GM23248 (cell line): ENCODE data around the gene KLHL36. TPM values are rescaled to one million over a fixed set of nuclear protein-coding genes. Genes with fewer than 3 reads are reported as not detected.

Experiments
- DNase-seq: peaks from one replicate; pipeline ENCODE4 v3.0.0-alpha.2; 2015
- H2AFZ ChIP-seq: fragments of 200-600 bp; sonication (generic); 2 replicates; pipeline ENCODE4 v1.6.1; 2016; ENCODE audit warnings: antibody characterized with exemption
- H3F3A ChIP-seq: fragments of 200-600 bp; sonication (generic); 2 replicates; pipeline ENCODE4 v1.6.1; 2016; ENCODE audit warnings: mild to moderate bottlenecking, antibody characterized with exemption, mixed run types; ENCODE audit not compliant: insufficient read depth
- H3K27ac ChIP-seq: fragments of 200-600 bp; sonication (generic); 2 replicates; pipeline ENCODE4 v1.5.1; 2016; ENCODE audit warnings: mild to moderate bottlenecking
- H3K27me3 ChIP-seq: fragments of 200-600 bp; sonication (generic); replicated peaks from 2 replicates; pipeline ENCODE4 v1.6.1; 2016; ENCODE audit warnings: mild to moderate bottlenecking; ENCODE audit not compliant: insufficient read depth
- H3K36me3 ChIP-seq: fragments of 200-600 bp; sonication (generic); 2 replicates; pipeline ENCODE4 v1.6.1; 2016; ENCODE audit warnings: low read depth, mild to moderate bottlenecking
- H3K4me1 ChIP-seq: fragments of 200-600 bp; sonication (generic); 2 replicates; pipeline ENCODE4 v1.6.1; 2016; ENCODE audit warnings: mild to moderate bottlenecking; ENCODE audit not compliant: insufficient read depth
- H3K4me2 ChIP-seq: fragments of 200-600 bp; sonication (generic); one replicate; pipeline ENCODE4 v1.6.1; 2016; ENCODE audit warnings: mild to moderate bottlenecking; ENCODE audit not compliant: unreplicated experiment
- H3K4me3 ChIP-seq: fragments of 200-600 bp; sonication (generic); 2 replicates; pipeline ENCODE4 v1.5.1; 2016; ENCODE audit warnings: mild to moderate bottlenecking
- H3K79me2 ChIP-seq: fragments of 200-600 bp; sonication (generic); 2 replicates; pipeline ENCODE4 v1.6.1; 2016; ENCODE audit warnings: mild to moderate bottlenecking; ENCODE audit not compliant: insufficient read depth
- H3K9ac ChIP-seq: fragments of 200-600 bp; sonication (generic); 2 replicates; pipeline ENCODE4 v1.6.1; 2016; ENCODE audit warnings: mild to moderate bottlenecking
- H3K9me2 ChIP-seq: fragments of 200-600 bp; sonication (generic); 2 replicates; pipeline ENCODE4 v1.6.1; 2016; ENCODE audit warnings: mixed run types, mild to moderate bottlenecking, moderate library complexity; ENCODE audit not compliant: insufficient read depth
- H3K9me3 ChIP-seq: fragments of 200-600 bp; sonication (generic); one replicate; pipeline ENCODE4 v1.6.1; 2017; ENCODE audit warnings: low read depth
- H4K20me1 ChIP-seq: fragments of 200-600 bp; sonication (generic); 2 replicates; pipeline ENCODE4 v1.6.0; 2016; ENCODE audit not compliant: insufficient read depth
- EZH2 ChIP-seq: fragments of 200-600 bp; sonication (generic); IDR thresholded peaks from 2 replicates; pipeline ENCODE4 v1.6.1; 2018; ENCODE audit warnings: antibody characterized with exemption, mild to moderate bottlenecking; ENCODE audit not compliant: insufficient read depth, poor library complexity, severe bottlenecking
- EZH2phosphoT487 ChIP-seq: fragments of 200-600 bp; sonication (generic); IDR thresholded peaks from 2 replicates; pipeline ENCODE4 v1.6.1; 2018; ENCODE audit warnings: antibody characterized with exemption, moderate library complexity, mild to moderate bottlenecking, low read depth; ENCODE audit not compliant: insufficient read depth
- WGBS, 2 experiments: methylation state at CpG; one replicate each; pipeline ENCODE4 v1.1.6; 2015 to 2017; ENCODE audit warnings: low lambda C conversion rate in 2 of 2, low coverage in 1 of 2; ENCODE audit errors: missing lambda C conversion rate in 2 of 2; 5-methylcytosine and 5-hydroxymethylcytosine counted together
- in situ Hi-C: fragments of 300-500 bp; cut with MboI; formaldehyde crosslinking; loops from 2 replicates; pipeline ENCODE4 v1.15.0; 2020
- polyA plus RNA-seq: library from polyadenylated mRNA; unstranded; fragments of >200 nt; fragmentation: Nextera tagmentation; extraction: Ambion mirVana; gene quantifications from 2 replicates; pipeline ENCODE4 v1.2.1, GENCODE V29; 2016
- total RNA-seq: library from RNA; depleted of rRNA; stranded (reverse); fragments of >200 nt; shearing (Covaris generic); gene quantifications from 2 replicates; pipeline ENCODE4 v1.2.3, GENCODE V29; 2014

KLHL36 gene
- total and polyA plus RNA-seq, 2 experiments from 2014 or later, result 18.1 to 83.9 TPM

- Histone ChIP-seq H3K4me2 (no peak overlapping the region), H3K4me1 (peaks cover 45% of the 10 kb centered on the region), H3K4me3 (no peak overlapping the region), H3K27ac (0 out of 2 replicates have a peak overlapping the region, but pooled peaks have one; percentile 89), H3K79me2 (peaks cover 85% of the 10 kb centered on the region), H3K9ac (no peak overlapping the region), H3K36me3 (no peaks in the 10 kb centered on the region), H4K20me1 (no peaks in the 10 kb centered on the region), H3K9me3 (no peaks in the 10 kb centered on the region), H3F3A (peaks cover 44% of the 10 kb centered on the region), H2AFZ (no peak overlapping the region), H3K27me3 (no peaks in the 10 kb centered on the region), H3K9me2 (no peaks in the 10 kb centered on the region)
- 14 to 87% methylated on average over 1 to 10 of the region's 10 CpGs for WGBS, 2 experiments
- TF ChIP-seq EZH2phosphoT487, result no peak
- no peak for TF ChIP-seq EZH2
- in situ Hi-C loops, result no loop called here
- no peak for DNase-seq
Measured at GRCh38 chr16:84603940-84604339, 44.4 kb upstream of the KLHL36 start.

- in situ Hi-C loops, result no loop called here
- no peaks in the 10 kb centered on the region for H3K9me3 ChIP-seq
- H3K36me3 ChIP-seq, result no peaks in the 10 kb centered on the region
- no peaks in the 10 kb centered on the region for H3K9me2 ChIP-seq
- TF ChIP-seq EZH2, result no peak
- no peak for TF ChIP-seq EZH2phosphoT487
- H3K4me2 ChIP-seq, result no peak overlapping the region
- H2AFZ ChIP-seq, result no peak overlapping the region
- peaks cover 38% of the 10 kb centered on the region for H3F3A ChIP-seq
- peaks cover 38% of the 10 kb centered on the region for H3K4me1 ChIP-seq
- H3K27ac ChIP-seq, result no peak overlapping the region
- 81 to 83% methylated on average over 9 of the region's 9 CpGs for WGBS, 2 experiments
- peaks cover 88% of the 10 kb centered on the region for H3K79me2 ChIP-seq
- H4K20me1 ChIP-seq, result no peaks in the 10 kb centered on the region
- no peaks in the 10 kb centered on the region for H3K27me3 ChIP-seq
- no peak for DNase-seq
- no peak overlapping the region for H3K9ac ChIP-seq
- H3K4me3 ChIP-seq, result no peak overlapping the region
Measured at GRCh38 chr16:84604477-84605013, 43.8 kb upstream of the KLHL36 start.

- DNase-seq, result no peak
- Histone ChIP-seq H4K20me1 (no peaks in the 10 kb centered on the region), H3K79me2 (peaks cover 92% of the 10 kb centered on the region), H3K9me2 (no peaks in the 10 kb centered on the region), H3K27ac (no peak overlapping the region), H3K4me3 (no peak overlapping the region), H3K27me3 (no peaks in the 10 kb centered on the region), H3K36me3 (no peaks in the 10 kb centered on the region), H3K4me2 (no peak overlapping the region), H3F3A (peaks cover 30% of the 10 kb centered on the region), H2AFZ (no peak overlapping the region), H3K9me3 (no peaks in the 10 kb centered on the region), H3K4me1 (peaks cover 30% of the 10 kb centered on the region), H3K9ac (no peak overlapping the region)
- in situ Hi-C loops, result no loop called here
- WGBS, 2 experiments, result 90 to 91% methylated on average over 6 of the region's 6 CpGs
- no peak for TF ChIP-seq EZH2phosphoT487
- no peak for TF ChIP-seq EZH2
Measured at GRCh38 chr16:84605339-84605848, 42.9 kb upstream of the KLHL36 start.

GRCh38 chr16:84606081-84606875 lies 42.0 kb upstream of the KLHL36 start:
- Histone ChIP-seq H3K27me3 (no peaks in the 10 kb centered on the region), H3K36me3 (no peaks in the 10 kb centered on the region), H3K4me3 (no peak overlapping the region), H3K27ac (no peak overlapping the region), H3K9me3 (no peaks in the 10 kb centered on the region), H3K9ac (no peak overlapping the region), H2AFZ (no peak overlapping the region), H3K4me2 (no peak overlapping the region), H3K9me2 (no peaks in the 10 kb centered on the region), H3K4me1 (peaks cover 21% of the 10 kb centered on the region), H4K20me1 (peaks cover 2% of the 10 kb centered on the region; the same call in 1 of the 2 replicates), H3F3A (peaks cover 30% of the 10 kb centered on the region), H3K79me2 (peaks cover 92% of the 10 kb centered on the region)
- 93 to 95% methylated on average over 14 of the region's 14 CpGs for WGBS, 2 experiments
- in situ Hi-C loops, result no loop called here
- TF ChIP-seq EZH2phosphoT487 (no peak), EZH2 (no peak)
- DNase-seq, result no peak
